HG03442 (cell line): Measurements from ENCODE around the gene FGD4.
"Not testable (repeated sequence)": the region's sequence is repeated elsewhere in the genome, so short reads cannot be mapped to it uniquely, and the experiment has no call there.

Source experiments
- ATAC-seq: cut with Tn5 transposase; IDR thresholded peaks from one replicate; pipeline ENCODE4 v1.9.1; 2021; ENCODE audit warnings: mild to moderate bottlenecking, moderate library complexity; ENCODE audit not compliant: unreplicated experiment

The FGD4 gene

DNA sequence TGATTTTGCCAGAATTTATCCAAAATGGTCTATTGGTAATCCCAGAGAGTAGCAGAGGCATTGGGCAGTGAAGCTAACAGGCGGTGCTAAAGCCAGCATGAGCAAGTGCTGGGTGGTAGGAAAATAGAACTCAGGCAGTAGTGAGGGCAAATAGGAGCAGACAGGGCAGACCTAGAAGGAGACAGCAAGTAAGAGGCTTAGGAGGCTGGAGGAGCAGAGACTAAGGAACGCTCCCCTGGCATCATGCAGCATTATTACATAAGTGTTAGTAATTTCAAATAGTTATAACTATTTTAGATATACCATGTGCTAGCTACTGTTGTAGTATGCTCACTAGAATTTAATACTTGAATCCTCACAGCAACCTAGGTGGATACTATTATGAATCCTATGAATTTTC lies 151.7 kb downstream of the FGD4 start:
- no peak for ATAC-seq

GRCh38 chr12:32558903-32559302 lies 159.5 kb downstream of the FGD4 start:
- peak; percentile 98 for ATAC-seq

DNA sequence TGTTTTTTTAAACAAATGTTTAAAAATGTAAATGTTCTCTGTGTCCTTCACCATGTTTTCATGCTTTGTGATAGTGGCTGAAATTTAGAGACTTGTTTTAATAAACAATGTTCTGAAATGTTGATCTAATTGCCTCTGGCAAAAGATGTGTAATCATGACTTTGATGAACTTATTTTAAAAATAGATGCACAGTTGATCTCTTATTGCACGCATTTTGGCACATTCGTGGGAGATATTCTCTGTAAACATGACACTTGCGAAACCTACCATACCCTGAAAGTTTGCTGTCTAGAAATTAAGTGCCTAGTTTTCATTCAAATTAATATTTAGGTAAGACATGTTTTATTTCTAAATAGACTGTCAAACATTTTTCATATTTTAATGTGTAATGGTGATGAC lies 160.1 kb downstream of the FGD4 start:
- no peak for ATAC-seq

DNA sequence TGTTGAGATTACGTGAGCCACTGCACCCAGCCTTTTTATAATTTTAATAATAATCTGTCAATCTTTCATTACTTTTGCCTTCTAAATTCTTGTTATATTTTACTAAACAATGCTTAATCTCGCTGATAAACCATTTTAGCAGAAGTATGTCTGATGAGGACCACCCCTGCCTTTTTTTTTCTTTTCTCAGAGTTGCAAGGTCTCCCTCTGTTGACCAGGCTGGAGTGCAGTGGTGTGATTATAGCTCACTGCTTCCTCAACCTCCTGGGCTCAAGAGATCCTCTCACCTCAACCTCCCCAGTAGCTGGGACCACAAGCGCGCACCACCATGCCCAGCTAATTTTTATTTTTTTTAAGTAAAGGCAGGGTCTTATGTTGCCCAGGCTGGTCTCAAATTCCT lies 161.2 kb downstream of the FGD4 start:
- ATAC-seq, result no peak

- no peak for ATAC-seq
These were observed 162.6 kb downstream of the FGD4 start for GRCh38 chr12:32561931-32562341.

- not testable (repeated sequence) for ATAC-seq
These were observed 163.1 kb downstream of the FGD4 start for GRCh38 chr12:32562413-32562812.

DNA sequence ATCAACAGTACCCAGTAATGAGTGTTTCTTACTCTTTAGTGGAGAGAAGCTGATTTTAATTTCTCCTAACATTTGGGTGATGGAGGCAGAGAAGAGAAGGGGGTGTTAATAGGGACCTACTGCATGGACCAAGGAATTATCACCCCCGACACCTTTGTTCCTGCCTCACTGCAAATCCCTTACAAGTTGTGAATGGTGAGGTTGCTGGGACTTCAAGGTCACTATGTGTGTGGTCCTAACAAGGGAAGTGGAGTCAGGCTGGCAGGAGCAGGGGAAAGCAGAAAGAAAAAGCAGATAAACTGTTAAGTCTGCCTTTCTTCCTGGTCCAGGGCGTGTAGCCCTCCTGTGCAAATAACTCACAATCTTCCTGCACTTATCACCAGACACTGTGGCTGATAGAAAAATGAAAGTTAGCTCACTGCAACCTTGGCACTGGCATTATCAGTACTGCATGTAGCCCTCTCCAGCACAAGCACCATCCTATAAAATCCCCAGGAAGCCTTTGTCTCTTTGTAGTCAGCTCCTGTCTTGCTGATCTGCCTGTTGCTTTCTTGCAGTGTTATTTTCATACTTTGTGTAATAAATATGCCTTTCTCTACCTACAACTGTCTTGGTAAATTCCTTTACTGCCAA lies 167.4 kb downstream of the FGD4 start:
- no peak for ATAC-seq

DNA sequence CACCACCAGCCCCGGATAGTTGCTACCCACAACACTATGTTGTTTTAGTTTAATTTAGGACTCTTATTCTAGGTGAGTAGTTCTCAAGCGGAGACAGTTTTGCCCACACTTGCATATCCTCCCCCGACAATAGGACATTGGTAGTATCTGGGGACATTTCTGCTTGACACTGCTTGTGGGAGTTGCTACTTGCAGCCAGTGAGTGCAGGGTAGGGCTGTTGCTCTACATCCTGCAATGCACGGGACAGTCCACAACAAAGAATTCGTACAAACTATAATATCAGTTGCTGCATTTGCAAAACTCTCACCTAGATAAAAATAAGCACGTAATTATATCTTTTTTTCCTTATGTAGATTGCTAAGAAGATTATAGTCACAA lies 167.9 kb downstream of the FGD4 start:
- no peak for ATAC-seq

DNA sequence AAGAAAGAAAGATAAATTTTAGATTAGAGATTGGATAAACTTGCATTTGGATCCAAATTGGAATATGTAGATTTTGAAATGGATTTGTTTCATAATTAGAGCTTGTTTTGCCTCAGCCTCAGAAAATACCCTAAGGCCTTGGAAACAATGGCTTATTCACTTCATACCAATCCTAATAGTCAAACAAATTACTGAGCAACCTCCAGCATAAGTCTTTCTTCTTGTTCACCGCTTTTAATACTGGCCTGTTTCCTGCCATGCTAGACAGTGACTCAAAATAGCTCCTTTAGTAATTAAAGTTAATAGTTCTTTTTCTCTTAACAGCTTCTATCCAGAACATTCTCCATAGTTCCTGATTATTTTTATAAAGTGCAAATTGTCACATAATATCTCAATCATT lies 168.9 kb downstream of the FGD4 start:
- ATAC-seq, result no peak

GRCh38 chr12:32569259-32569658 lies 169.9 kb downstream of the FGD4 start:
- ATAC-seq, result no peak

- no peak for ATAC-seq
These were observed 175.2 kb downstream of the FGD4 start for GRCh38 chr12:32574585-32574984.

- ATAC-seq, result no peak
These were observed 178.0 kb downstream of the FGD4 start for GRCh38 chr12:32577328-32577727.

DNA sequence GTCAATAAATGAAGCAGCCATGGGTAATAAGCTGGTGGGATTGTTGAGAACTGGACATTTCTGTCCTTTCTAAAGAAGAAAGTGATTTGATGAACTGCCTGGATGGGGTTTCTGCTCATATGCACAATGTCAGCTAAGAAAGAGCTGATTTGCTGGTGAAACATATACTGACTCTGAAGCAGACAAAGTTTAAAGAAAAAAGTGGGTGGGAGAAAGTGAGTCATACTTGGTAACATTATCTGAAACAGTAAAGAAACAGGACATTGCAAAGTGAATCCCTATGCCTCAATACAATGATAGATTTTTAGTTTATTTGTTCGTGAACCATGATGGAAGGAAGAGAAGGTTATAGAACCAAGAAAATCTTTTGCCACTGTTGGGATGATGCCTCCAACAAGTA lies 184.2 kb downstream of the FGD4 start:
- ATAC-seq, result no peak

DNA sequence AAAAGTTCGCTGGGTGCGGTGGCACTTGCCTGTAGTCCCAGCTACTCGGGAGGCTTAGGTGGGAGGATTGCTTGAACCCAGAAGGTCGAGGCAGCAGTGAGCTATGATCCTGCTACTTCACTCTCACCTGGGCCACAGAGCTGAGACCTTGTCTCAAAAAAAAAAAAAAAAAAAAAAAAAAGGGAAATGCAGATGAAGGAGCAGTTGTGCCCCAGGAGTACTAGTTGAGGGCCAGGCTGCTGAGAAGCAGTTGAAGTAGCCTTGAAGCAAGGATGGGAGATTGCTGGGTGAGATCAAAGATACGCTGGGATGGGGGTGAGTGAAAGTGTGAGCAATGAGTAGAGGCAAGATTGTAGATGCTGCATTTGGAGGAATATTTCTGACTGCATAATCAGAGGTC lies 186.3 kb downstream of the FGD4 start:
- no peak for ATAC-seq

- no peak for ATAC-seq
These were observed 187.0 kb downstream of the FGD4 start for GRCh38 chr12:32586390-32586789.

DNA sequence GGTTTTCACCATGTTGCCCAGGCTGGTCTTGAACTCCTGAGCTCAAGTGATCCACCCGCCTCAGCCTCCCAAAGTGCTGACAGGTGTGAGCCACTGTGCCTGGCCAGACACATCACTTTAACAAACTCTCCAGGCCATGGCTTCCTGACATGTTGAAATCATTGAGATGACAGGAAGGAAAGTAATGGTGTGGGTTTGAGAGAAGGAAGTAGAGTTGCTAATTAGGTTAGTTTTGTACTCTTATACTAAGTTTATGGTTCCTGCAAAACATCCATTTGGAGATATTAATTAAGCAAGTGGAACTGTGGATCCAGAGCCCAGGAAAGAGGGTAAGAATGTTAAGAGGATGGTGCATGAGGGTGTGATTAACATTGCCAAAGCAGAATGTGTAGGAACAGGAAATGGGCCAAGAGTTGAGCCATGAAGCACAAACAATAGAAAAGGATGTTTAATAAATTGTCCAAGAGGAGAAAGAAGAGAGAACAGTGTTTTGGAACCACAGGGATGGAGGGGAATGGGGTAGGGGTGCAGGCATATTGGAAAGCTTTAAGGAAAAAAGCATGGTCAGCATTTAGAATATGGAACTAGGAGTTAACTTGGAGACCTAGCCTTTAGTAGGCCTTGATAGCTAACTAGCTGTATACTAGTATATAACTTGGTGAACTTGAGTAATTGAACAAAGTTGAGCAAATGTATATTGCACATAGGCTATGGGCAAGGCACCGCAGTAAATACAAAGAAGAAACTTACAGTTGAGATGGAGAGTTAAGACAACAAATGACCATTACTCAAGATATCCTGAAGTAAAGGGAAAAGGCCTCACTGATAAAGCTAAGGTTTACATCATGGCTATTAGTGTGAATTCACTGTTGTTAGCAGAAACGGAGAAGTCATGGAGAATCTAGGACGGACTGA lies 188.5 kb downstream of the FGD4 start:
- ATAC-seq, result no peak

GRCh38 chr12:32588604-32589003 lies 189.2 kb downstream of the FGD4 start:
- ATAC-seq, result no peak

GRCh38 chr12:32589165-32589865 lies 190.0 kb downstream of the FGD4 start:
- no peak for ATAC-seq

GRCh38 chr12:32595251-32595650 lies 195.9 kb downstream of the FGD4 start:
- no peak for ATAC-seq

GRCh38 chr12:32596030-32596429 lies 196.7 kb downstream of the FGD4 start:
- ATAC-seq, result no peak

- no peak for ATAC-seq
These were observed 199.3 kb downstream of the FGD4 start for GRCh38 chr12:32598688-32599087.

- no peak for ATAC-seq
These were observed 201.3 kb downstream of the FGD4 start for GRCh38 chr12:32600681-32601080.
